SKM-1 treated with dmso at 0.1 percent for 144 hours (cell line): ENCODE measurements around the gene PIP4K2A.

Experiments used
- DNase-seq: peaks from one replicate; lab custom pipeline; 2025; ENCODE audit not compliant: unreplicated experiment; lab: John Stamatoyannopoulos, UW

PIP4K2A gene

GRCh38 chr10:22603581-22603980, 110.8 kb downstream of the PIP4K2A start:
- DNase-seq = no peak

- DNase-seq = no peak
Observed at GRCh38 chr10:22601618-22602017, 112.8 kb downstream of the PIP4K2A start.

- DNase-seq = no peak
Observed at GRCh38 chr10:22599636-22600228, 114.6 kb downstream of the PIP4K2A start.

GRCh38 chr10:22599048-22599561, 115.3 kb downstream of the PIP4K2A start:
- no peak for DNase-seq

GRCh38 chr10:22598478-22598877, 115.9 kb downstream of the PIP4K2A start:
- no peak for DNase-seq

GRCh38 chr10:22597138-22597537, 117.2 kb downstream of the PIP4K2A start:
- DNase-seq = no peak

- no peak for DNase-seq
Observed at GRCh38 chr10:22593636-22594198, 120.7 kb downstream of the PIP4K2A start.

GRCh38 chr10:22593026-22593425, 121.4 kb downstream of the PIP4K2A start:
- DNase-seq = no peak

- DNase-seq = no peak
Observed at GRCh38 chr10:22589851-22590514, 124.4 kb downstream of the PIP4K2A start.

- DNase-seq = no peak
Observed at GRCh38 chr10:22588462-22588861, 125.9 kb downstream of the PIP4K2A start.

GRCh38 chr10:22583683-22584082, 130.7 kb downstream of the PIP4K2A start:
- DNase-seq = no peak

GRCh38 chr10:22581461-22581860, 132.9 kb downstream of the PIP4K2A start:
- DNase-seq = no peak

- DNase-seq = no peak
Observed at GRCh38 chr10:22580711-22581110, 133.7 kb downstream of the PIP4K2A start.

- no peak for DNase-seq
Observed at GRCh38 chr10:22579826-22580225, 134.6 kb downstream of the PIP4K2A start.

- DNase-seq = no peak
Observed at GRCh38 chr10:22573820-22574569, 140.4 kb downstream of the PIP4K2A start.

GRCh38 chr10:22570733-22571430, 143.5 kb downstream of the PIP4K2A start:
- no peak for DNase-seq

- DNase-seq = no peak
Observed at GRCh38 chr10:22570234-22570633, 144.1 kb downstream of the PIP4K2A start.

GRCh38 chr10:22568928-22569327, 145.4 kb downstream of the PIP4K2A start:
- no peak for DNase-seq

- no peak for DNase-seq
Observed at GRCh38 chr10:22564060-22564459, 150.3 kb downstream of the PIP4K2A start.

GRCh38 chr10:22561909-22562308, 152.5 kb downstream of the PIP4K2A start:
- DNase-seq = no peak

GRCh38 chr10:22560913-22561239, 153.5 kb downstream of the PIP4K2A start:
- DNase-seq = no peak
